Measurements from ENCODE around the gene THSD7A. TPM values are rescaled to one million over a fixed set of nuclear protein-coding genes. Genes with fewer than 3 reads are reported as not detected.

The THSD7A gene
- total and polyA plus RNA-seq, 7 donors, result 0.06 to 1.4 (median 0.21) TPM

DNA sequence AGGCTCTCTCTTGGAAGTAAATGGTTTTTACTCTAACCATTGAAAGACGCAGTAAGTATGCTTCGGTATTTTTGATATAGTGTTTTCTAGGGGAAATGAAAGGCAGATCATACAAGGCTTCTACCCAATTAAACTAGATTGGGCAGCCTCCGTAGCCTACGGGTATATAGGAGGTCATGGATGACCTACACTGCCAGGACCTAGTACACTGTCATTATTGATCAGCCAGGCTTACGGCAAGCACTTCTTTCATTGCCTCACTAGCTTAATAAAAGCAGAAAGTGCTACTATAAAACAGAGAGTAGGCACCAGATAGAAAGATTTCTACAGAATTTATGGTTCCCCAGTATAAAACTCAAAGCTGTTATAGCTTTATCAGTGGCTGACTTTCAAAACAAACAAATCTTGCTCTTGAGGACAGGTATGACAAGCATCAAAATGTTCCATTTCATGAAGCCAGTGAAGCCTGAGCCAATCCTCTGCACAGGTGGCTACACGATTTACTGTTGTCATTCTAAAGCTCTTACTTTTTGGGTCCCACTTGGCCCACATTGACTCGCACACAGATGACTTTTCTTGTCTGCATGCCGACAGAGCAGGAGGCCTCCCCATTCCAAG is 358.1 kb downstream of the THSD7A start:
- TF ChIP-seq, protein P1, sequence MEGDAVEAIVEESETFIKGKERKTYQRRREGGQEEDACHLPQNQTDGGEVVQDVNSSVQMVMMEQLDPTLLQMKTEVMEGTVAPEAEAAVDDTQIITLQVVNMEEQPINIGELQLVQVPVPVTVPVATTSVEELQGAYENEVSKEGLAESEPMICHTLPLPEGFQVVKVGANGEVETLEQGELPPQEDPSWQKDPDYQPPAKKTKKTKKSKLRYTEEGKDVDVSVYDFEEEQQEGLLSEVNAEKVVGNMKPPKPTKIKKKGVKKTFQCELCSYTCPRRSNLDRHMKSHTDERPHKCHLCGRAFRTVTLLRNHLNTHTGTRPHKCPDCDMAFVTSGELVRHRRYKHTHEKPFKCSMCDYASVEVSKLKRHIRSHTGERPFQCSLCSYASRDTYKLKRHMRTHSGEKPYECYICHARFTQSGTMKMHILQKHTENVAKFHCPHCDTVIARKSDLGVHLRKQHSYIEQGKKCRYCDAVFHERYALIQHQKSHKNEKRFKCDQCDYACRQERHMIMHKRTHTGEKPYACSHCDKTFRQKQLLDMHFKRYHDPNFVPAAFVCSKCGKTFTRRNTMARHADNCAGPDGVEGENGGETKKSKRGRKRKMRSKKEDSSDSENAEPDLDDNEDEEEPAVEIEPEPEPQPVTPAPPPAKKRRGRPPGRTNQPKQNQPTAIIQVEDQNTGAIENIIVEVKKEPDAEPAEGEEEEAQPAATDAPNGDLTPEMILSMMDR (IDR thresholded peaks at IDR 0.05), result no peak
- 91 to 95% (median 91%) methylated on average over 8 of the region's 8 CpGs for WGBS, 3 donors
- ATAC-seq, result no peak

DNA sequence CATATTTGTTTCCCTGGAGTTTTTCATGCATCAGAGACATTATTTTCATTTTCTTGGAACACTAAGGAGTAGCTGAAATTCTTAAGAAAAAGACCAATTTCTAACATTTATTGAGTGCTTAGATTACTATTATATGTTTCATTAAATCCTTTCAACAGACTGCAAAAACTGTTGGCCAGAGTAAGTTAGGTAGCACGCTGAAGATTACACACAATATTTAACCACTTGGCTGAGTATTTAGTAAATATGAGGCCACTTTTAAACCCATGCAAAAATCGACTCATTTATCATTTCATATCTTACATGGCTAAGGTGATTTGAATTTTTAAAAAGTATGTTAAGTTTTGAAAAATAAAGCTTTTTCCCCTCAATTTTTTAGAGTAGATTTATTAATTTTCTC is 358.8 kb downstream of the THSD7A start:
- Histone ChIP-seq H3K4me3 (no peak overlapping the region), H3K9me3 (no peaks in the 10 kb centered on the region), H3K36me3 (ENCODE audit: insufficient read depth in 1 of 2, low read depth in 1 of 2) (no peaks in the 10 kb centered on the region), H3K27ac (no peak overlapping the region), H3K27me3 (ENCODE audit: insufficient read depth in 3 of 3, low read length in 2 of 3) (no peaks in the 10 kb centered on the region), H3K4me1 (no peaks in the 10 kb centered on the region)
- TF ChIP-seq, protein P1 (IDR thresholded peaks at IDR 0.05), result no peak
- DNase-seq (no peak), ATAC-seq (no peak)
- intact Hi-C loops (cut with DNase I), result no loop called here
- WGBS, 3 donors, result 64 to 70% (median 66%) methylated on average over 2 of the region's 2 CpGs

More for the DNA sequence above, 358.1 kb downstream of the THSD7A start:
- H3K36me3 ChIP-seq (ENCODE audit: insufficient read depth in 1 of 2, low read depth in 1 of 2), result no peaks in the 10 kb centered on the region
- no peaks in the 10 kb centered on the region for H3K9me3 ChIP-seq
- no peak for DNase-seq
- H3K4me1 ChIP-seq, result no peaks in the 10 kb centered on the region
- no peak overlapping the region for H3K4me3 ChIP-seq
- H3K27ac ChIP-seq, result no peak overlapping the region
- H3K27me3 ChIP-seq (ENCODE audit: insufficient read depth in 3 of 3, low read length in 2 of 3), result no peaks in the 10 kb centered on the region
- intact Hi-C loops (cut with DNase I), result no loop called here

- DNase-seq, result no peak
- intact Hi-C loops (cut with DNase I), result no loop called here
- TF ChIP-seq, protein P1 (IDR thresholded peaks at IDR 0.05), result no peak
- no peaks in the 10 kb centered on the region for H3K9me3 ChIP-seq
- no peak for ATAC-seq
- no peaks in the 10 kb centered on the region for H3K36me3 ChIP-seq (ENCODE audit: insufficient read depth in 1 of 2, low read depth in 1 of 2)
- WGBS, 3 donors, result 75 to 86% (median 76%) methylated on average over 4 of the region's 4 CpGs
- no peak overlapping the region for H3K27ac ChIP-seq
- no peaks in the 10 kb centered on the region for H3K4me1 ChIP-seq
- no peaks in the 10 kb centered on the region for H3K27me3 ChIP-seq (ENCODE audit: insufficient read depth in 3 of 3, low read length in 2 of 3)
- H3K4me3 ChIP-seq, result no peak overlapping the region
Measured at GRCh38 chr7:11472646-11473045, 359.4 kb downstream of the THSD7A start.

- WGBS, 3 donors, result 91 to 95% (median 94%) methylated on average over 1 of the region's 1 CpG
- Histone ChIP-seq H3K4me3 (no peak overlapping the region), H3K27ac (no peak overlapping the region), H3K36me3 (ENCODE audit: insufficient read depth in 1 of 2, low read depth in 1 of 2) (no peaks in the 10 kb centered on the region), H3K27me3 (ENCODE audit: insufficient read depth in 3 of 3, low read length in 2 of 3) (no peaks in the 10 kb centered on the region), H3K4me1 (no peaks in the 10 kb centered on the region), H3K9me3 (no peaks in the 10 kb centered on the region)
- ATAC-seq (no peak), DNase-seq (no peak)
- intact Hi-C loops (cut with DNase I), result no loop called here
- TF ChIP-seq, protein P1 (IDR thresholded peaks at IDR 0.05), result no peak
Measured at GRCh38 chr7:11471255-11471654, 360.7 kb downstream of the THSD7A start.

All from psoas muscle (tissue), 8 donors.